ENCODE data around the gene PPM1E. TPM values are rescaled to one million over a fixed set of nuclear protein-coding genes. Genes with fewer than 3 reads are reported as not detected.

The PPM1E gene
- total RNA-seq, 2 donors from 2014 or later = not detected

- peaks cover 0 to 8% of the 10 kb centered on the region in 2 donors for H3K4me1 ChIP-seq (ENCODE audit: control insufficient read depth in 1 of 2, low read depth in 2 of 2)
- H3K27me3 ChIP-seq (replicated peaks; ENCODE audit: insufficient read depth) = no peaks in the 10 kb centered on the region
- TF ChIP-seq CTCF (IDR thresholded peaks at IDR 0.05) = no peak
- no peaks in the 10 kb centered on the region for H3K36me3 ChIP-seq
- ATAC-seq (ENCODE audit: insufficient number of reproducible peaks, low FRiP score, low read depth) (no peak), DNase-seq (ENCODE audit: low spot score) (no peak)
- H3K4me3 ChIP-seq = no peak overlapping the region
- no peak overlapping the region for H3K27ac ChIP-seq
- no peaks in the 10 kb centered on the region for H3K9me3 ChIP-seq
Measured at GRCh38 chr17:58806046-58806445, 50.4 kb downstream of the PPM1E start.

GRCh38 chr17:58808609-58809563 lies 53.2 kb downstream of the PPM1E start:
- no peaks in the 10 kb centered on the region for H3K36me3 ChIP-seq
- H3K27me3 ChIP-seq (replicated peaks; ENCODE audit: insufficient read depth) = no peaks in the 10 kb centered on the region
- DNase-seq (ENCODE audit: low spot score) = no peak
- no peaks in the 10 kb centered on the region for H3K9me3 ChIP-seq
- no peak overlapping the region for H3K27ac ChIP-seq
- TF ChIP-seq CTCF (IDR thresholded peaks at IDR 0.05) = no peak
- no peak for ATAC-seq (ENCODE audit: insufficient number of reproducible peaks, low FRiP score, low read depth)
- H3K4me3 ChIP-seq = no peak overlapping the region
- peaks cover 0 to 8% of the 10 kb centered on the region in 2 donors for H3K4me1 ChIP-seq (ENCODE audit: control insufficient read depth in 1 of 2, low read depth in 2 of 2)

GRCh38 chr17:58809564-58809936 lies 53.9 kb downstream of the PPM1E start:
- Histone ChIP-seq H3K27me3 (replicated peaks; ENCODE audit: insufficient read depth) (no peaks in the 10 kb centered on the region), H3K27ac (no peak overlapping the region), H3K9me3 (no peaks in the 10 kb centered on the region), H3K36me3 (no peaks in the 10 kb centered on the region), H3K4me1 (ENCODE audit: control insufficient read depth in 1 of 2, low read depth in 2 of 2) (peaks cover 0 to 8% of the 10 kb centered on the region in 2 donors), H3K4me3 (no peak overlapping the region)
- ATAC-seq (ENCODE audit: insufficient number of reproducible peaks, low FRiP score, low read depth) (no peak), DNase-seq (ENCODE audit: low spot score) (no peak)
- no peak for TF ChIP-seq CTCF (IDR thresholded peaks at IDR 0.05)

- no peaks in the 10 kb centered on the region for H3K9me3 ChIP-seq
- H3K4me1 ChIP-seq (ENCODE audit: control insufficient read depth in 1 of 2, low read depth in 2 of 2) = peaks cover 0 to 8% of the 10 kb centered on the region in 2 donors
- no peak for ATAC-seq (ENCODE audit: insufficient number of reproducible peaks, low FRiP score, low read depth)
- H3K27me3 ChIP-seq (replicated peaks; ENCODE audit: insufficient read depth) = no peaks in the 10 kb centered on the region
- no peak for DNase-seq (ENCODE audit: low spot score)
- no peak overlapping the region for H3K4me3 ChIP-seq
- no peak for TF ChIP-seq CTCF (IDR thresholded peaks at IDR 0.05)
- no peak overlapping the region for H3K27ac ChIP-seq
- H3K36me3 ChIP-seq = no peaks in the 10 kb centered on the region
Measured at GRCh38 chr17:58811290-58811689, 55.6 kb downstream of the PPM1E start.

GRCh38 chr17:58813712-58814111 lies 58.1 kb downstream of the PPM1E start:
- no peaks in the 10 kb centered on the region for H3K9me3 ChIP-seq
- H3K4me1 ChIP-seq (ENCODE audit: control insufficient read depth in 1 of 2, low read depth in 2 of 2) = peaks cover 0 to 4% of the 10 kb centered on the region in 2 donors
- no peaks in the 10 kb centered on the region for H3K36me3 ChIP-seq
- DNase-seq (ENCODE audit: low spot score) (no peak), ATAC-seq (ENCODE audit: insufficient number of reproducible peaks, low FRiP score, low read depth) (no peak)
- no peak overlapping the region for H3K27ac ChIP-seq
- TF ChIP-seq CTCF (IDR thresholded peaks at IDR 0.05) = no peak
- no peak overlapping the region for H3K4me3 ChIP-seq
- H3K27me3 ChIP-seq (replicated peaks; ENCODE audit: insufficient read depth) = no peaks in the 10 kb centered on the region
